Measurements from ENCODE around the gene CHD9NB. TPM values are rescaled to one million over a fixed set of nuclear protein-coding genes. Genes with fewer than 3 reads are reported as not detected.

The CHD9NB gene
- total RNA-seq, 1 donor, result 2.3 TPM

DNA sequence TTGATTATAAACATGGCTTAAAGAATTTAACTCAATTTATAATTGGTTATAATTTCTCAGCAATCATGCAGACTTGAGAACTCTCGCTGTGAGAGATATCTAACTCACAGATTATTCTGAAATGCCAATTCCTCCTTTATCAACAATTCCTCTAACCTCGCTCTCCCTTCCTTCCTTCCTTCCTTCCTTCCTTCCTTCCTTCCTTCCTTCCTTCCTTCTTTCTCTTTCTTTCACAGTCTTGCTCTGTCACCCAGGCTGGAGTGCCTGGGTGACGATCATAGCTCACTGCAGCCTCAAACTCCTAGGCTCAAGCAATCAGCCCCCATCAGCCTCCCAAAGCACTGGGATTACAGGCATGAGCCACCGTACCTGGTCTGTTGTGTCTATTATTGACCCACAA lies 44.5 kb upstream of the CHD9NB start:
- no peak overlapping the region for H3K4me3 ChIP-seq (ENCODE audit: low read depth, low read length)
- no peak for DNase-seq (ENCODE audit: low read depth)
- TF ChIP-seq, protein P1, sequence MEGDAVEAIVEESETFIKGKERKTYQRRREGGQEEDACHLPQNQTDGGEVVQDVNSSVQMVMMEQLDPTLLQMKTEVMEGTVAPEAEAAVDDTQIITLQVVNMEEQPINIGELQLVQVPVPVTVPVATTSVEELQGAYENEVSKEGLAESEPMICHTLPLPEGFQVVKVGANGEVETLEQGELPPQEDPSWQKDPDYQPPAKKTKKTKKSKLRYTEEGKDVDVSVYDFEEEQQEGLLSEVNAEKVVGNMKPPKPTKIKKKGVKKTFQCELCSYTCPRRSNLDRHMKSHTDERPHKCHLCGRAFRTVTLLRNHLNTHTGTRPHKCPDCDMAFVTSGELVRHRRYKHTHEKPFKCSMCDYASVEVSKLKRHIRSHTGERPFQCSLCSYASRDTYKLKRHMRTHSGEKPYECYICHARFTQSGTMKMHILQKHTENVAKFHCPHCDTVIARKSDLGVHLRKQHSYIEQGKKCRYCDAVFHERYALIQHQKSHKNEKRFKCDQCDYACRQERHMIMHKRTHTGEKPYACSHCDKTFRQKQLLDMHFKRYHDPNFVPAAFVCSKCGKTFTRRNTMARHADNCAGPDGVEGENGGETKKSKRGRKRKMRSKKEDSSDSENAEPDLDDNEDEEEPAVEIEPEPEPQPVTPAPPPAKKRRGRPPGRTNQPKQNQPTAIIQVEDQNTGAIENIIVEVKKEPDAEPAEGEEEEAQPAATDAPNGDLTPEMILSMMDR (IDR thresholded peaks at IDR 0.05; ENCODE audit: insufficient read depth, low read length), result no peak

DNA sequence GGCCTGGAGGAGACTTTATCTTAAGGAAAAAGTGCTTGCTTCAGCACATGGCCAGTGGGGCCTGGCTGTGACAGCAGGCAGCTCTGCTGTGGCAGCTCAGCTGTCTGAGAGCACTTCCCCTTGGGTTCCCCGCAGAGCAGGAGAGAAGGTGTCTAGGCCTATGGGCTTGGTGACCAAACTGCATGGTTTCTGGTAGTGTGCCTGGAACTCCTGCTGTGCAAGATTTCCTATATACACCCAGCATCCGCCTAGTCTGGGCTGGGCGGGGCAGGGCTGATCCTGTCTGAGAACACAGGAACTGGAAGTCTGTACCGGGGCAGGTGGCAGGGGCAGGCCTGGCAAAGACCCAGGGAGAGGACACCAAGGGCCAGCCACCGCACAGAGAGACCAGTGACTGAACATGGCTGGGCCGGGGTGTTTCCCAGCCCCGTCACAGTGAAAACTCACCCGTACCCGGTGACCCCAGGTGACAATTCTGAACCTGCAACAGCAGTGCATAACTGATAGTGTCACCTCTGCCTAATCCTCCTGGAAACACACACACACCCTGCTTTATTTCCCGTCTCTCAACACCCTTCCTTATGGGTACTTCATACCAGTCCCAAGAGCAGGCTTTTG lies 41.4 kb upstream of the CHD9NB start:
- TF ChIP-seq, protein P1 (IDR thresholded peaks at IDR 0.05; ENCODE audit: insufficient read depth, low read length), result no peak
- no peak for DNase-seq (ENCODE audit: low read depth)
- H3K4me3 ChIP-seq (ENCODE audit: low read depth, low read length), result no peak overlapping the region

DNA sequence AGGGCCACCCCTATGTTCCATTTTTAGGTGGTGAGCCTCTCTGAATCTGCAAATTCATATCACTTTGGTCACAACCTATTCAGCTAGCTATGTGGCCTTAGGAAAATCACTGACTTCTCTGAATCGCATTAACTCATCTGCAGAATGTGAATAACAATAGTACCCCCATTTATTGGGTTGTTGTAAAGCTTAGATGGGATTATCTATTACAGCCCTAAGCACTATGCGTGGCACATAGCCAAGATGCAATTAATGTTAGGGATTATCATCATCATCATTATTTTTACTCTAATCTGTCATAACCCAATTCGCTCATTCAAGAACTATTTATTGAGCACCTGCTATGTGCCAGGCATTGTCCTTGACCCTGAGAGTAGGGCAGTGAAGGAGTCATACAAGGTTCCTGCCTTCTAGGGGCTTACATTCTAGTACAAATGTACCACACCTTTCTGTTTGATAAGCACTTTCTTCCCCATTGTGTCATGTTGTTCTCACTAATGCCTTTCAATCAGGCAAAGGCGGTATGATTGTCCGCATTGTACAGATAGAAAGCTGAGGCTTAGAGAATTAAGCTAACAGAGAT lies 40.6 kb upstream of the CHD9NB start:
- TF ChIP-seq, protein P1 (IDR thresholded peaks at IDR 0.05; ENCODE audit: insufficient read depth, low read length), result no peak
- DNase-seq (ENCODE audit: low read depth), result no peak
- H3K4me3 ChIP-seq (ENCODE audit: low read depth, low read length), result no peak overlapping the region

DNA sequence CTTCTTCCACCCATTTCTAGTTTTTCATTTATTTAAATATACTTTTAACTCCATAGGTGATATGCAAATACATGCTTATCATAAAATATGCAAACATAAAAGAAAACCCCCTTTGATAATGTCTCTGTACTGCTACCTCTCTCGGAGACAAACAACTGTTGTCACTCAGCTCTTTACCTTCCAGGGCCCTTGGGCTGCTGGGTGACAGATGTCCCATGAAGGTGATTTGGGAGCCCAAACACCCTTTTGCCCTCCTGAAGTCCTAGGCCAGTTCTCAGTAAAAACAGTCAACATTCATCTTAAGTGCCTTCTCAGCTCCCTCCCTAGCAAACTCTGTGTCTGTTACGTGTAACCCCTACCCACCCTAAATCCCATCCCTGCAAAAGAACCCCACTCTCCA lies 39.6 kb upstream of the CHD9NB start:
- H3K4me3 ChIP-seq (ENCODE audit: low read depth, low read length), result no peak overlapping the region
- DNase-seq (ENCODE audit: low read depth), result no peak
- TF ChIP-seq, protein P1 (IDR thresholded peaks at IDR 0.05; ENCODE audit: insufficient read depth, low read length), result no peak

DNA sequence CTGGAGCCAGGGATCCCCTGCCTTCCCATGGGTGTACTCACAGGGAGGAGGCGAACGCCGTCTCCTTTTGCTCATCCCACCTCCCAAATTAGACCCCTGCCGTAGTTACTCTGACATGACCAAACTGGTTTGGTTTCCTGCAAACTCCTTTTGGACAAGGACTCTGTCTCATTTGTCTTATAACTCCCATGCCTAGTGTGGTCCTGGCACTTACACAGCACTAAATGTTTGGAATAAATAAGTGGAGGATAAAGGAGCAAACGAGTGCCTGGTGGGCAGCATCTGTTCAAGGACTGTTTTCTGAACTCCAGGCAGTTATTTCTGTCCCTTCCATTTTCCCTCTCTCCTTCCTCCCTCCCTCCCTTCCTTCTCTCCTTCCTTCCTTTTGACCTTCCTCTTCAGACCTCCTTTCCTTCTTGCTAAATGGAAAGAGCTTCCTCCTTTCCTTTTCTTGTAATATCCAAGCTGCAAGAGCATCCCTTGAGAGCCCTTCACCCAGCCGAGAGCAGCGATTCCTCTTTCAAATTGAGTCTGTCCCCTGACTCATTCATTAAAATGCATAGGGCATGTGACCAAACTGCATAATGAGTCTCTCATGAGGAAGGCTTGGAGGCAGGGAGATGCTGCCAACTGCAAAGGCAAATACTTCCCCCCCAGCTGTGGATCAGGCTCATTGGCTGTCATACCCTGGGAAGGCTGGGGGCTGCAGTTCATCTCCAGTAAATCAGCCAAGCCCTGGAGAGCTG lies 38.9 kb upstream of the CHD9NB start:
- peak overlapping the region; percentile 28 for H3K4me3 ChIP-seq (ENCODE audit: low read depth, low read length)
- TF ChIP-seq, protein P1 (IDR thresholded peaks at IDR 0.05; ENCODE audit: insufficient read depth, low read length), result no peak
- peak; percentile 88 for DNase-seq (ENCODE audit: low read depth)

DNA sequence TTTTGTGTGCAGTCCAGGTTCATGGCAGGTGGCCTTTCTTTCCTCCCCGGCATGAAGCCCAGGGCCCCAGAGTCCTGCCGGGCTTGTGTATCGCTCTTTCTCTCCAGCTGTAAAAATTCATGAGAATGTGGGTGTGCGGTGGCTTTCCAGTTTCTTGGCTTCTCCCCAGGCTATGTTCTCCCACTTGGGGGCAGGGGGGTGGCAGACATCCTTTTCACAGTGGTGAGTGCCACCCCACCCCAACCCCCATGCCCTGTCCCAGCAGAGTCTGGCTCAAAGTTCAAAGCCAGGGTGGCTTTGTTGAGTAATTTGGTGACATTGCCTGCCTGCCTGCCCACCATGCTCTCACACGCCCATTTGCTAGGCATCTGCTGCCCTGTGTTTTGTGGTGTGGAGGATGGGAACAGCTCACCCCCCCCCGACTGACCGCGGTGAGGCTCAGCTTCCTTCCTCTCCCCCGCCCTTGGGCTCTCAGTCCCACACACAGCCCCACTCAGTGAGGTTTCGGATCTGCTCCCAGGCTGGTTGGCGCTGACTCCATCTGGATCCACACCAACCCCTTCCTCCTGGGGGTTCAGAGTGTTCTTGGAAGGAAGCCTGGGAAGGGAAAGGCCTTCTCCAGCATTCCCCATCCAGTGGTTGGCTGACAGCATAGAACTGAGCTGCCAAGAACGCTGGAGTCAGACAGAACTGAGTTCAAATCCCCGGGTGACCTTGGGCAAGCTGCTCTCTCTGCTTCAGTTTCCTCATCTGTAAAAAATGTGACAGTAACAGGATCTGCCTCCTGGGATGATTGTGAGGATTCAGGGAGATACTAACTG lies 38.1 kb upstream of the CHD9NB start:
- DNase-seq (ENCODE audit: low read depth), result peak; percentile 99
- H3K4me3 ChIP-seq (ENCODE audit: low read depth, low read length), result peak overlapping the region; percentile 25
- TF ChIP-seq, protein P1 (IDR thresholded peaks at IDR 0.05; ENCODE audit: insufficient read depth, low read length), result no peak

Data from fibroblast of the aortic adventitia (primary cell).